OCI-LY1 (cell line): ENCODE measurements around the gene TMEM167B.

ENCODE experiments used
- H2AFZ ChIP-seq: fragments of 200-600 bp; sonication (generic), shearing (Covaris generic); 2 replicates; pipeline ENCODE4 v1.6.0; 2014; ENCODE audit warnings: antibody characterized with exemption, mild to moderate bottlenecking, low read length
- H3F3A ChIP-seq: fragments of 200-600 bp; sonication (generic), shearing (Covaris generic); 2 replicates; pipeline ENCODE4 v1.6.0; 2014; ENCODE audit warnings: mild to moderate bottlenecking, antibody characterized with exemption, low read length, moderate library complexity; ENCODE audit not compliant: insufficient read depth
- H3K27ac ChIP-seq: fragments of 200-600 bp; sonication (generic); 2 replicates; pipeline ENCODE4 v1.5.1; 2014; ENCODE audit warnings: low read length, mixed run types, mild to moderate bottlenecking, low read depth; ENCODE audit not compliant: poor library complexity, severe bottlenecking
- H3K27me3 ChIP-seq: fragments of 200-600 bp; sonication (generic); 2 replicates; pipeline ENCODE4 v1.6.0; 2014; ENCODE audit warnings: antibody characterized with exemption, mild to moderate bottlenecking, low read length, moderate library complexity; ENCODE audit not compliant: insufficient read depth
- H3K36me3 ChIP-seq: fragments of 200-600 bp; sonication (generic); 2 replicates; pipeline ENCODE4 v1.6.1; 2014; ENCODE audit warnings: mild to moderate bottlenecking, antibody characterized with exemption, low read length, moderate library complexity, mixed read lengths; ENCODE audit not compliant: insufficient read depth
- H3K4me1 ChIP-seq: fragments of 200-600 bp; sonication (generic); 2 replicates; pipeline ENCODE4 v1.5.1; 2014; ENCODE audit warnings: mild to moderate bottlenecking, low read length, moderate library complexity; ENCODE audit not compliant: insufficient read depth, severe bottlenecking
- H3K4me2 ChIP-seq: fragments of 200-600 bp; sonication (generic), shearing (Covaris generic); 2 replicates; pipeline ENCODE4 v1.6.1; 2014; ENCODE audit warnings: low read length
- H3K4me3 ChIP-seq: fragments of 200-600 bp; sonication (generic); 2 replicates; pipeline ENCODE4 v1.5.1; 2014; ENCODE audit warnings: low read length, low read depth, mild to moderate bottlenecking, mixed read lengths; ENCODE audit not compliant: poor library complexity, severe bottlenecking
- H3K79me2 ChIP-seq: fragments of 200-600 bp; shearing (Covaris generic); 2 replicates; pipeline ENCODE4 v1.6.1; 2016; ENCODE audit warnings: mixed run types, low read length, mixed read lengths; ENCODE audit not compliant: insufficient read depth
- H3K9ac ChIP-seq: fragments of 200-600 bp; sonication (generic), shearing (Covaris generic); 2 replicates; pipeline ENCODE4 v1.6.1; 2014; ENCODE audit warnings: mild to moderate bottlenecking, low read length, mixed read lengths
- H3K9me2 ChIP-seq: fragments of 200-600 bp; sonication (generic), shearing (Covaris generic); 2 replicates; pipeline ENCODE4 v1.6.1; 2014; ENCODE audit warnings: low read depth, mild to moderate bottlenecking, low read length, mixed read lengths
- H3K9me3 ChIP-seq: fragments of 200-600 bp; shearing (Covaris generic); 2 replicates; pipeline ENCODE4 v1.6.1; 2014; ENCODE audit warnings: low read length, mixed read lengths
- H4K20me1 ChIP-seq: fragments of 200-600 bp; sonication (generic), shearing (Covaris generic); 2 replicates; pipeline ENCODE4 v1.6.0; 2016; ENCODE audit warnings: mild to moderate bottlenecking, low read length; ENCODE audit not compliant: insufficient read depth
- EZH2 ChIP-seq: fragments of 200-600 bp; sonication (generic), shearing (Covaris generic); IDR thresholded peaks from 2 replicates; pipeline ENCODE4 v1.8.0; 2017; ENCODE audit warnings: borderline replicate concordance, mixed run types, mild to moderate bottlenecking, antibody characterized with exemption, low read length, moderate library complexity, mixed read lengths
- TF ChIP-seq, protein P1 (sequence below): fragments of 200-600 bp; sonication (generic), shearing (Covaris generic); IDR thresholded peaks from 2 replicates; pipeline ENCODE4 v1.5.1; 2017; ENCODE audit warnings: mild to moderate bottlenecking, antibody characterized with exemption, low read length, moderate library complexity, mixed read lengths

TMEM167B gene

DNA sequence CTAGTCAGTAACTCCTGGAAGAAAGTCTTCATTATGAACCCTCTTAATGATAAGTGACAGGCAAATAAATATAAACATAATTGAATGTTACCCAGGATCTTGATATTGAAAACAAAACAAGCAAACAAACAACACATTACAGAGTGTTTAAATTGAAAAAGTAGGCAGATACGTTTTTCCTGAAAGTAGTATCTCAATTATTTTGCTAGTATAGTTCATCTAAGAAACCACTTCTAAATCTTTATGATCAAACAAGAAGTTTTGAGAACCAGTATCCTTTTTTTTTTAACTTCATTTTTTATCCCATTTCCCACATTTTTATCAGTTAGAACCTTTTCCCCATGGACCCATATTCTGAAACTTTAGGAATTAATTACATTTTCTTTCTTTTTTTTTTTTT lies 45.0 kb upstream of the TMEM167B start:
- Histone ChIP-seq H3K4me3 (no peak overlapping the region), H3K9ac (no peak overlapping the region), H3F3A (no peaks in the 10 kb centered on the region; the same call in 1 of the 2 replicates), H2AFZ (no peak overlapping the region), H3K36me3 (no peaks in the 10 kb centered on the region), H3K9me3 (no peaks in the 10 kb centered on the region), H3K4me2 (no peak overlapping the region), H3K27me3 (no peaks in the 10 kb centered on the region), H3K4me1 (peaks cover 7% of the 10 kb centered on the region), H3K79me2 (peaks cover 3% of the 10 kb centered on the region), H4K20me1 (no peaks in the 10 kb centered on the region), H3K27ac (no peak overlapping the region), H3K9me2 (no peaks in the 10 kb centered on the region)
- TF ChIP-seq, protein P1, sequence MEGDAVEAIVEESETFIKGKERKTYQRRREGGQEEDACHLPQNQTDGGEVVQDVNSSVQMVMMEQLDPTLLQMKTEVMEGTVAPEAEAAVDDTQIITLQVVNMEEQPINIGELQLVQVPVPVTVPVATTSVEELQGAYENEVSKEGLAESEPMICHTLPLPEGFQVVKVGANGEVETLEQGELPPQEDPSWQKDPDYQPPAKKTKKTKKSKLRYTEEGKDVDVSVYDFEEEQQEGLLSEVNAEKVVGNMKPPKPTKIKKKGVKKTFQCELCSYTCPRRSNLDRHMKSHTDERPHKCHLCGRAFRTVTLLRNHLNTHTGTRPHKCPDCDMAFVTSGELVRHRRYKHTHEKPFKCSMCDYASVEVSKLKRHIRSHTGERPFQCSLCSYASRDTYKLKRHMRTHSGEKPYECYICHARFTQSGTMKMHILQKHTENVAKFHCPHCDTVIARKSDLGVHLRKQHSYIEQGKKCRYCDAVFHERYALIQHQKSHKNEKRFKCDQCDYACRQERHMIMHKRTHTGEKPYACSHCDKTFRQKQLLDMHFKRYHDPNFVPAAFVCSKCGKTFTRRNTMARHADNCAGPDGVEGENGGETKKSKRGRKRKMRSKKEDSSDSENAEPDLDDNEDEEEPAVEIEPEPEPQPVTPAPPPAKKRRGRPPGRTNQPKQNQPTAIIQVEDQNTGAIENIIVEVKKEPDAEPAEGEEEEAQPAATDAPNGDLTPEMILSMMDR: no peak
- no peak for TF ChIP-seq EZH2

DNA sequence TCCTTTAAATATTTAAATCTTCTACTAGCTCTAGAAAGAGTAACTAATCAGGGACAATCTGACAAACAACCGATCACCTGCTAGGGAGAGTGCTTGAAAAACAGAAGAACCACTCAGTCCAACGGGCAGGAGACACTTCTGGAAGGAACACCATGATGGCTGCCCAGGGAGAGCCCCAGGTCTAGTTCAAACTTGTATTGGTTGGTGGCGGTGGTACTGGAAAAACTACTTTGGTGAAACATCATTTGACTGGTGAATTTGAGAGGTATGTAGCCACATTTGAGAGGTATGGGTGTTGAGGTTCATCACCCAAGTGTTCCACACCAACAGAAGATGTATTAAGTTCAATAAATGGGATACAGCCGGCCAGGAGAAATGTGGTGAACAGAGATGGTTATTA lies 43.9 kb upstream of the TMEM167B start:
- Histone ChIP-seq H3K4me2 (no peak overlapping the region), H3K9me3 (no peaks in the 10 kb centered on the region), H3K79me2 (no peaks in the 10 kb centered on the region), H2AFZ (no peak overlapping the region), H3K9me2 (no peaks in the 10 kb centered on the region), H3F3A (no peaks in the 10 kb centered on the region; the same call in 1 of the 2 replicates), H3K36me3 (no peaks in the 10 kb centered on the region), H4K20me1 (no peaks in the 10 kb centered on the region), H3K27me3 (no peaks in the 10 kb centered on the region), H3K9ac (no peak overlapping the region), H3K4me3 (no peak overlapping the region), H3K4me1 (peaks cover 5% of the 10 kb centered on the region), H3K27ac (no peak overlapping the region)
- no peak for TF ChIP-seq EZH2

DNA sequence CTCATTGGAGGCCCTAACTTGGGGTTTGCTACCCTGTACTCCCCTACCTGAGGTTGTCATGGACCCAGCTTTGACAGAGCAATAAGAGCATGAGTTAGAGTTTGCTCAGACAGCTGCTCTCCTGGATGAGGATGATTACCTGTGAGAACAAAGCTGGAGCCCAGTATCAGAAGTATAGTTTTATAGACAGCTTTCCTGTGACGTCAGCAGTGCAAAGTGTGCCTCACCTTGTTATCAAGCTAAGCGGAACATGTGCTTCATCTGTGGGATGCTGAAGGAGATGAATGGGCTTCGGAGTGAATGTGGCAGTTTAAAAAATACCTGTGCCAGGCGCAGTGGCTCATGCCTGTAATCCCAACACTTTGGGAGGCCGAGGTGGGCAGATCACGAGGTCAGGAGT lies 43.2 kb upstream of the TMEM167B start:
- no peaks in the 10 kb centered on the region; the same call in 1 of the 2 replicates for H3F3A ChIP-seq
- peaks cover 4% of the 10 kb centered on the region for H3K4me1 ChIP-seq
- H3K27ac ChIP-seq: no peak overlapping the region
- no peaks in the 10 kb centered on the region for H3K9me3 ChIP-seq
- H3K36me3 ChIP-seq: no peaks in the 10 kb centered on the region
- H3K9ac ChIP-seq: no peak overlapping the region
- H3K79me2 ChIP-seq: no peaks in the 10 kb centered on the region
- no peak overlapping the region for H3K4me3 ChIP-seq
- no peaks in the 10 kb centered on the region for H3K9me2 ChIP-seq
- H3K4me2 ChIP-seq: no peak overlapping the region
- H3K27me3 ChIP-seq: no peaks in the 10 kb centered on the region
- TF ChIP-seq, protein P1: no peak
- no peak for TF ChIP-seq EZH2
- no peaks in the 10 kb centered on the region for H4K20me1 ChIP-seq
- H2AFZ ChIP-seq: no peak overlapping the region

DNA sequence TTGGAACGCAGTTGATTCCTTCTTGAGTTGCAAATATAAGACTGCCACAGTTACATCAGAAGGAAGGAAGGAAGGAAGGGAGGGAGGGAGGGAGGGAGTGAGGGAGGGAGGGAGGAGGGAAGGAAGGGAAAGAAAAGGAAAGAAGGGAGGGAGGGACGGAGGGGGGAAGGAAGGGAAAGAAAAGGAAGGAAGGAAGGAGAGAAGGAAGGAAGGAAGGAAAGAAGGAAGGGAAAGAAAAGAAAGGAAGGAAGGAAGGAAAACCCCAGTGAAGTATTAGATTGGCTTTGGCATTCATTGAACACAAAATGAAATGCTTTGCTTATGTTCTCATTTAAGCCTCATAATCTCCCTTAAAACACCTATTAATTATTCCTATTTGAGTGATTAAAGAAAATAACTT lies 42.2 kb upstream of the TMEM167B start:
- Histone ChIP-seq H3K9me3 (no peaks in the 10 kb centered on the region), H3K9me2 (no peaks in the 10 kb centered on the region), H2AFZ (no peak overlapping the region), H3K4me2 (no peak overlapping the region), H3K27ac (no peak overlapping the region), H3K79me2 (no peaks in the 10 kb centered on the region), H3F3A (no peaks in the 10 kb centered on the region; the same call in 1 of the 2 replicates), H3K27me3 (no peaks in the 10 kb centered on the region), H3K36me3 (no peaks in the 10 kb centered on the region), H3K4me1 (no peaks in the 10 kb centered on the region), H3K9ac (no peak overlapping the region), H4K20me1 (no peaks in the 10 kb centered on the region), H3K4me3 (no peak overlapping the region)
- TF ChIP-seq EZH2: no peak
- TF ChIP-seq, protein P1: no peak
